Activated CD4-positive, alpha-beta T cell treated with anti-CD3 and anti-CD28 coated beads, Interleukin-2, Interleukin-6, amounts not matched to agents 100 ng/mL and 50 ng/mL, durations not matched to agents 16 hours and 8 hours (primary cell): ENCODE data around the gene ARAP1.

Experiments used
- DNase-seq: peaks from one replicate; pipeline ENCODE4 v3.0.0-alpha.2; 2020

ARAP1 gene

GRCh38 chr11:72760539-72761405 is 8.6 kb upstream of the ARAP1 start:
- DNase-seq: no peak

GRCh38 chr11:72759468-72759985 is 7.3 kb upstream of the ARAP1 start:
- DNase-seq: no peak

GRCh38 chr11:72758690-72759389 is 6.6 kb upstream of the ARAP1 start:
- no peak for DNase-seq

- DNase-seq: no peak
Measured at GRCh38 chr11:72758304-72758689, 6.1 kb upstream of the ARAP1 start.

- DNase-seq: no peak
Measured at GRCh38 chr11:72755713-72756285, 3.6 kb upstream of the ARAP1 start.

- no peak for DNase-seq
Measured at GRCh38 chr11:72754544-72755155, 2.4 kb upstream of the ARAP1 start.

GRCh38 chr11:72754149-72754543 is 1.9 kb upstream of the ARAP1 start:
- no peak for DNase-seq

- no peak for DNase-seq
Measured at GRCh38 chr11:72753341-72754148, 1.3 kb upstream of the ARAP1 start.

- DNase-seq: no peak
Measured at GRCh38 chr11:72751116-72752087, 806 bp downstream of the ARAP1 start.

- DNase-seq: no peak
Measured at GRCh38 chr11:72750556-72751115, 1.6 kb downstream of the ARAP1 start.

GRCh38 chr11:72750086-72750485 is 2.1 kb downstream of the ARAP1 start:
- no peak for DNase-seq

GRCh38 chr11:72747289-72747855 is 4.8 kb downstream of the ARAP1 start:
- no peak for DNase-seq

GRCh38 chr11:72746821-72747220 is 5.4 kb downstream of the ARAP1 start:
- no peak for DNase-seq

- DNase-seq: no peak
Measured at GRCh38 chr11:72745925-72746550, 6.2 kb downstream of the ARAP1 start.

GRCh38 chr11:72745511-72745910 is 6.7 kb downstream of the ARAP1 start:
- no peak for DNase-seq

GRCh38 chr11:72744474-72744873 is 7.7 kb downstream of the ARAP1 start:
- no peak for DNase-seq

GRCh38 chr11:72743321-72744221 is 8.6 kb downstream of the ARAP1 start:
- DNase-seq: no peak

GRCh38 chr11:72742513-72743320 is 9.5 kb downstream of the ARAP1 start:
- DNase-seq: no peak
